GM12874 (cell line): ENCODE data around the gene SGPP2.

ENCODE experiments used
- CTCF ChIP-seq: IDR thresholded peaks from 2 replicates; pipeline ENCODE4 v1.5.1; 2011; ENCODE audit warnings: low read depth, mild to moderate bottlenecking, control low read depth, low read length, moderate library complexity; ENCODE audit not compliant: insufficient read depth

The SGPP2 gene

DNA sequence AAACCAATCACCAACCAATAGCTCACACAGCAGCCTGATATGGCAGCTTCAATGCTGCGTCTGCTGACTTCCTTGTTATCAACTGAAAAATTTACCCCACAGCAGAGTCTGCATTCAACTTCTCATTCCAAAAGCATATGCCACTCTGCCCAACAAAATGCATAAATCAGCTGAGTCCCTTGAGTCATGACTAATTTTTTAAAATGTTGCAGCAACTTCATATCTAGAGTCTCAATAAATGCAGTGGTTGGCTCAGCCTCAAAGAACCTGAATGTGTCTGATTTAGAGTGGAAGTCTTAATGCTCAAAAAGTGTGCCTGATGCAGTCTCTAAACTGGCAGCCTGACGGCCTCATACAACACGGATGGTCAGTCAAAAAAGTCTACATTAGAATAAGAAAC lies 185.0 kb downstream of the SGPP2 start:
- TF ChIP-seq CTCF, result no peak
